Immature natural killer cell (primary cell): Measurements from ENCODE around the gene CLMN. TPM values are rescaled to one million over a fixed set of nuclear protein-coding genes. Genes with fewer than 3 reads are reported as not detected.
"Not testable (repeated sequence)": the region's sequence is repeated elsewhere in the genome, so short reads cannot be mapped to it uniquely, and the experiment has no call there.

Experiments
- DNase-seq, 3 donors: peaks; one replicate each; pipeline ENCODE4 v3.0.0; 2022; ENCODE audit warnings: mixed read lengths in 1 of 3
- H3K27ac Mint-ChIP-seq, 6 donors: one replicate each; pipeline ENCODE4 v1.8.0; 2020; ENCODE audit warnings: mixed read lengths in 6 of 6, mild to moderate bottlenecking in 5 of 6, inconsistent platforms in 4 of 6, moderate library complexity in 3 of 6
- H3K27me3 Mint-ChIP-seq, 3 donors: one replicate each; pipeline ENCODE4 v1.8.0; 2020 to 2021; ENCODE audit warnings: low read depth in 3 of 3, mild to moderate bottlenecking in 3 of 3, mixed read lengths in 3 of 3, moderate library complexity in 3 of 3, inconsistent platforms in 1 of 3
- H3K36me3 Mint-ChIP-seq, 3 donors: one replicate each; pipeline ENCODE4 v1.8.0; 2020; ENCODE audit warnings: mixed read lengths in 3 of 3, inconsistent platforms in 2 of 3, mild to moderate bottlenecking in 2 of 3
- H3K4me1 Mint-ChIP-seq, 2 donors: one replicate each; pipeline ENCODE4 v1.8.0; 2020; ENCODE audit warnings: inconsistent platforms in 2 of 2, mild to moderate bottlenecking in 2 of 2, mixed read lengths in 2 of 2, moderate library complexity in 1 of 2
- H3K4me3 Mint-ChIP-seq, 5 donors: one replicate each; pipeline ENCODE4 v1.8.0; 2020; ENCODE audit warnings: mild to moderate bottlenecking in 5 of 5, mixed read lengths in 5 of 5, inconsistent platforms in 3 of 5, moderate library complexity in 3 of 5
- H3K9me3 Mint-ChIP-seq, 6 donors: one replicate each; pipeline ENCODE4 v1.8.0; 2020; ENCODE audit warnings: mild to moderate bottlenecking in 6 of 6, mixed read lengths in 6 of 6, inconsistent platforms in 4 of 6, moderate library complexity in 3 of 6
- polyA plus RNA-seq, 3 donors: library from polyadenylated mRNA; unstranded; fragments of 300-500 nt; fragmentation: Illumina TruSeq; gene quantifications; one replicate each; pipeline ENCODE4 v1.2.3, GENCODE V29; 2021

The CLMN gene
- polyA plus RNA-seq, 3 donors from 2014 or later: 0.09 to 0.39 TPM; not detected in 1

- DNase-seq: no peak
- Mint-ChIP-seq H3K4me3 (no peak overlapping the region), H3K36me3 (no peaks in the 10 kb centered on the region), H3K9me3 (no peaks in the 10 kb centered on the region), H3K27me3 (peaks cover 0 to 2% (median 0%) of the 10 kb centered on the region in 3 donors), H3K27ac (no peak overlapping the region), H3K4me1 (no peaks in the 10 kb centered on the region)
These were observed 101.7 kb downstream of the CLMN start for GRCh38 chr14:95218006-95218405.

- Mint-ChIP-seq H3K36me3 (no peaks in the 10 kb centered on the region), H3K27ac (no peak overlapping the region), H3K4me3 (no peak overlapping the region), H3K4me1 (no peaks in the 10 kb centered on the region), H3K9me3 (no peaks in the 10 kb centered on the region), H3K27me3 (peaks cover 0 to 2% (median 0%) of the 10 kb centered on the region in 3 donors)
- DNase-seq: no peak
These were observed 102.3 kb downstream of the CLMN start for GRCh38 chr14:95217391-95217900.

GRCh38 chr14:95216008-95216407, 103.7 kb downstream of the CLMN start:
- no peak overlapping the region for H3K27ac Mint-ChIP-seq

GRCh38 chr14:95215094-95215725, 104.5 kb downstream of the CLMN start:
- H3K36me3 Mint-ChIP-seq: no peaks in the 10 kb centered on the region
- no peaks in the 10 kb centered on the region for H3K4me1 Mint-ChIP-seq
- H3K9me3 Mint-ChIP-seq: no peaks in the 10 kb centered on the region
- DNase-seq: no peak
- H3K27me3 Mint-ChIP-seq: peaks cover 0 to 2% (median 0%) of the 10 kb centered on the region in 3 donors
- no peak overlapping the region for H3K4me3 Mint-ChIP-seq
- no peak overlapping the region for H3K27ac Mint-ChIP-seq

More at GRCh38 chr14:95216008-95216407, 103.7 kb downstream of the CLMN start:
- DNase-seq: no peak
- Mint-ChIP-seq H3K9me3 (no peaks in the 10 kb centered on the region), H3K4me3 (no peak overlapping the region), H3K27me3 (peaks cover 0 to 2% (median 0%) of the 10 kb centered on the region in 3 donors), H3K4me1 (no peaks in the 10 kb centered on the region), H3K36me3 (no peaks in the 10 kb centered on the region)

- Mint-ChIP-seq H3K27ac (no peak overlapping the region), H3K9me3 (no peaks in the 10 kb centered on the region), H3K4me3 (no peak overlapping the region), H3K4me1 (no peaks in the 10 kb centered on the region), H3K36me3 (no peaks in the 10 kb centered on the region), H3K27me3 (peaks cover 0 to 2% (median 0%) of the 10 kb centered on the region in 3 donors)
- no peak for DNase-seq
These were observed 105.9 kb downstream of the CLMN start for GRCh38 chr14:95213774-95214173.

- H3K27ac Mint-ChIP-seq: no peak overlapping the region
- H3K9me3 Mint-ChIP-seq: no peaks in the 10 kb centered on the region
- no peaks in the 10 kb centered on the region for H3K4me1 Mint-ChIP-seq
- no peak for DNase-seq
- peaks cover 0 to 2% (median 0%) of the 10 kb centered on the region in 3 donors for H3K27me3 Mint-ChIP-seq
- H3K36me3 Mint-ChIP-seq: no peaks in the 10 kb centered on the region
- no peak overlapping the region for H3K4me3 Mint-ChIP-seq
These were observed 107.8 kb downstream of the CLMN start for GRCh38 chr14:95211721-95212504.

- DNase-seq: no peak
- Mint-ChIP-seq H3K27ac (no peak overlapping the region), H3K4me1 (no peaks in the 10 kb centered on the region), H3K4me3 (no peak overlapping the region), H3K36me3 (no peaks in the 10 kb centered on the region), H3K27me3 (peaks cover 0 to 2% (median 0%) of the 10 kb centered on the region in 3 donors), H3K9me3 (no peaks in the 10 kb centered on the region)
These were observed 109.0 kb downstream of the CLMN start for GRCh38 chr14:95210699-95211098.

GRCh38 chr14:95208598-95208997, 111.1 kb downstream of the CLMN start:
- DNase-seq: no peak
- no peak overlapping the region for H3K27ac Mint-ChIP-seq

GRCh38 chr14:95207475-95208233, 112.1 kb downstream of the CLMN start:
- H3K36me3 Mint-ChIP-seq: no peaks in the 10 kb centered on the region
- H3K9me3 Mint-ChIP-seq: no peaks in the 10 kb centered on the region
- no peak overlapping the region for H3K4me3 Mint-ChIP-seq
- H3K4me1 Mint-ChIP-seq: no peaks in the 10 kb centered on the region
- no peak for DNase-seq
- peaks cover 0 to 2% (median 0%) of the 10 kb centered on the region in 3 donors for H3K27me3 Mint-ChIP-seq
- no peak overlapping the region for H3K27ac Mint-ChIP-seq

More at GRCh38 chr14:95208598-95208997, 111.1 kb downstream of the CLMN start:
- Mint-ChIP-seq H3K4me3 (no peak overlapping the region), H3K36me3 (no peaks in the 10 kb centered on the region), H3K27me3 (peaks cover 0 to 2% (median 0%) of the 10 kb centered on the region in 3 donors), H3K4me1 (no peaks in the 10 kb centered on the region), H3K9me3 (no peaks in the 10 kb centered on the region)

GRCh38 chr14:95206534-95206933, 113.2 kb downstream of the CLMN start:
- DNase-seq: no peak
- H3K9me3 Mint-ChIP-seq: no peaks in the 10 kb centered on the region
- no peak overlapping the region for H3K4me3 Mint-ChIP-seq
- H3K4me1 Mint-ChIP-seq: no peaks in the 10 kb centered on the region
- peaks cover 0 to 5% (median 4%) of the 10 kb centered on the region in 3 donors for H3K27me3 Mint-ChIP-seq
- no peak overlapping the region for H3K27ac Mint-ChIP-seq
- H3K36me3 Mint-ChIP-seq: no peaks in the 10 kb centered on the region

GRCh38 chr14:95204705-95205104, 115.0 kb downstream of the CLMN start:
- no peak overlapping the region for H3K27ac Mint-ChIP-seq
- H3K9me3 Mint-ChIP-seq: no peaks in the 10 kb centered on the region
- H3K27me3 Mint-ChIP-seq: peaks cover 0 to 5% (median 4%) of the 10 kb centered on the region in 3 donors
- no peak for DNase-seq
- no peak overlapping the region for H3K4me3 Mint-ChIP-seq
- no peaks in the 10 kb centered on the region for H3K36me3 Mint-ChIP-seq
- H3K4me1 Mint-ChIP-seq: no peaks in the 10 kb centered on the region

- not testable (repeated sequence) for DNase-seq, H3K4me3 Mint-ChIP-seq, H3K36me3 Mint-ChIP-seq, H3K4me1 Mint-ChIP-seq, H3K9me3 Mint-ChIP-seq, H3K27me3 Mint-ChIP-seq, H3K27ac Mint-ChIP-seq
These were observed 118.0 kb downstream of the CLMN start for GRCh38 chr14:95201745-95202144.

GRCh38 chr14:95200404-95200803, 119.3 kb downstream of the CLMN start:
- Mint-ChIP-seq H3K36me3 (no peaks in the 10 kb centered on the region), H3K4me3 (no peak overlapping the region), H3K27ac (no peak overlapping the region), H3K4me1 (no peaks in the 10 kb centered on the region), H3K27me3 (peaks cover 0 to 6% (median 5%) of the 10 kb centered on the region in 3 donors), H3K9me3 (no peaks in the 10 kb centered on the region)
- no peak for DNase-seq
